K562 (cell line): ENCODE results near the gene C1orf74. TPM values are rescaled to one million over a fixed set of nuclear protein-coding genes. Genes with fewer than 3 reads are reported as not detected.

Experiments used
- DACH1 ChIP-seq: fragments of 450-650 bp; IDR thresholded peaks from 2 replicates; pipeline ENCODE4 v1.6.1; 2018; ENCODE audit not compliant: partially characterized antibody
- DPF2 ChIP-seq: fragments of 450-650 bp; IDR thresholded peaks from 2 replicates; pipeline ENCODE4 v1.6.1; 2016
- GTF3C2 ChIP-seq: IDR thresholded peaks from 3 replicates; pipeline ENCODE4 v1.6.1; 2011; ENCODE audit warnings: borderline replicate concordance, mild to moderate bottlenecking, moderate library complexity; ENCODE audit not compliant: insufficient read length; ENCODE audit errors: extremely low read depth
- HDAC3 ChIP-seq: fragments of 450-650 bp; IDR thresholded peaks from 2 replicates; pipeline ENCODE4 v1.6.1; 2018; ENCODE audit warnings: borderline replicate concordance, mild to moderate bottlenecking, moderate library complexity; ENCODE audit not compliant: partially characterized antibody
- ILF3 ChIP-seq: fragments of 450-650 bp; IDR thresholded peaks from 2 replicates; pipeline ENCODE4 v1.6.1; 2018; ENCODE audit warnings: antibody characterized with exemption, mild to moderate bottlenecking, moderate library complexity, borderline replicate concordance
- KDM2B ChIP-seq: fragments of 250-450 bp; sonication (Bioruptor Pico); IDR thresholded peaks from 2 replicates; pipeline ENCODE4 v1.8.0; 2021; ENCODE audit warnings: mild to moderate bottlenecking, moderate library complexity
- MCM2 ChIP-seq: fragments of 450-650 bp; IDR thresholded peaks from 2 replicates; pipeline ENCODE4 v1.6.1; 2017; ENCODE audit warnings: low read depth, mild to moderate bottlenecking
- MTA3 ChIP-seq: fragments of 450-650 bp; formaldehyde crosslinking; IDR thresholded peaks from 2 replicates; pipeline ENCODE4 v1.6.1; 2017; ENCODE audit warnings: mild to moderate bottlenecking, borderline replicate concordance
- PPARD ChIP-seq: fragments of 250-450 bp; sonication (Bioruptor Pico); IDR thresholded peaks from 2 replicates; pipeline ENCODE4 v1.8.0; 2022; ENCODE audit warnings: inconsistent platforms, mild to moderate bottlenecking, moderate library complexity
- SIRT6 ChIP-seq: IDR thresholded peaks from one replicate; pipeline ENCODE4 v1.6.1; 2012; ENCODE audit warnings: low read depth, mild to moderate bottlenecking, control low read depth, inconsistent platforms, low read length, moderate library complexity
- SLC30A9 ChIP-seq: fragments of 250-450 bp; sonication (Bioruptor Pico); IDR thresholded peaks from 2 replicates; pipeline ENCODE4 v1.8.0; 2022; ENCODE audit warnings: mild to moderate bottlenecking, moderate library complexity
- SREBF2 ChIP-seq: sonication (generic); formaldehyde crosslinking; IDR thresholded peaks from 2 replicates; pipeline ENCODE4 v1.4.0; 2020; ENCODE audit warnings: mild to moderate bottlenecking, missing genetic modification reagents
- TCF7L2 ChIP-seq: fragments of 150-350 bp; IDR thresholded peaks from 2 replicates; pipeline ENCODE4 v1.6.1; 2016; ENCODE audit warnings: low read depth, mild to moderate bottlenecking, low read length, moderate library complexity
- TEAD2 ChIP-seq: fragments of 450-650 bp; IDR thresholded peaks from 2 replicates; pipeline ENCODE4 v1.6.1; 2016; ENCODE audit warnings: missing genetic modification characterization, control low read depth, missing compliant biosample characterization
- TRIM28 ChIP-seq: fragments of 450-650 bp; IDR thresholded peaks from 2 replicates; pipeline ENCODE4 v1.6.1; 2017
- ZNF12 ChIP-seq: sonication (generic); formaldehyde crosslinking; IDR thresholded peaks from 2 replicates; pipeline ENCODE4 v1.4.0; 2020; ENCODE audit warnings: mild to moderate bottlenecking, missing genetic modification reagents
- ZNF699 ChIP-seq: fragments of 250-450 bp; sonication (Bioruptor Pico); IDR thresholded peaks from 2 replicates; pipeline ENCODE4 v1.8.0; 2021; ENCODE audit warnings: mild to moderate bottlenecking, moderate library complexity; ENCODE audit not compliant: insufficient replicate concordance
- ZNF717 ChIP-seq: fragments of 250-450 bp; sonication (Bioruptor Pico); IDR thresholded peaks from 2 replicates; pipeline ENCODE4 v1.5.0; 2021
- polyA plus RNA-seq, 8 experiments: library from polyadenylated mRNA; depleted of rRNA in 4 of 8; stranded (reverse) in 5 of 8; unstranded in 3 of 8; fragments of >200 nt; fragmentation: Nextera tagmentation in 2 of 8; fragmentation: Illumina TruSeq in 1 of 8; extraction: Ambion mirVana in 2 of 8; extraction: Trizol in 1 of 8; gene quantifications; 2 replicates each; pipeline versions ENCODE4 v1.2.1 to v1.2.3, GENCODE V29; 2011 to 2014; ENCODE audit warnings: inconsistent platforms in 1 of 8, missing spikeins in 1 of 8
- total RNA-seq, 7 experiments: library from RNA; depleted of rRNA in 6 of 7; stranded (reverse); fragments of >200 nt in 6 of 7; fragmentation: Illumina TruSeq in 2 of 7; extraction: Trizol in 2 of 7; gene quantifications; 2 replicates each; pipeline versions ENCODE4 v1.2.1 to v1.2.3, GENCODE V29; 2011 to 2021; ENCODE audit warnings: low replicate concordance in 1 of 7
- TF ChIP-seq, protein P1 (sequence below): fragments of 450-650 bp; IDR thresholded peaks from one replicate; pipeline ENCODE4 v1.6.1; 2018; ENCODE audit warnings: mild to moderate bottlenecking, moderate library complexity; ENCODE audit not compliant: partially characterized antibody
- TF ChIP-seq, protein P2 (sequence below): fragments of 450-650 bp; IDR thresholded peaks from 2 replicates; pipeline ENCODE4 v1.6.1; 2018; ENCODE audit warnings: mild to moderate bottlenecking, low read depth; ENCODE audit not compliant: partially characterized antibody
- TF ChIP-seq, protein P3 (sequence below): IDR thresholded peaks from 2 replicates; pipeline ENCODE4 v1.6.1; 2016; ENCODE audit warnings: missing genetic modification characterization, missing compliant biosample characterization

The C1orf74 gene
- total and polyA plus RNA-seq, 9 of the 15 experiments (the other 6 are each of a cell fraction or from before 2014, with no cell fraction given), result 4.0 to 7.6 (median 5.7) TPM

DNA sequence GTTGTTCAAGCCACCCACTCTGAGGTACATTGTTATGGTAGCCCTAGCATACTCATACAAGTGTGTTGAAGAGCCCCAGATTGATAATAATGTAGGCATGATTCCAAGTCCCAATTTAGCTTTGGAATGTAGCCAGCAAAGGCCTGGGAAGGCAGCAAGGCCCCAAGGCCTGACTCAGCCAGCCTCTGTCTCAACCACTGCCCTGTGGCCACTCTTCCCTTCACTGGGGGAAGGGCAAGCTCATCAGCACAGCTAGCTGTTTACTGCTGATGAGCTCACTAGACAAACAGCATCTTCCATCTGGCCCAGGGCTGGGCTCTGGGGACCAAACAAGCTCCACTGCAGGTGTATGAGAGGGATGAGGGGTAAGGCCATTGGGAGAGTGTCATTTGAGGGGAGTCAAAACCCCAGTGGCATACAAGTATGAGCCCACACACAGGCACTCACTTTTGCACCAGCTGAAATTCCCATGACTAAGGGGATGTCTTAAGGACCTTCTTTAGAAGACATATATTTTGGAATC lies 23.8 kb upstream of the C1orf74 start (continued):
- TF ChIP-seq, protein P1, sequence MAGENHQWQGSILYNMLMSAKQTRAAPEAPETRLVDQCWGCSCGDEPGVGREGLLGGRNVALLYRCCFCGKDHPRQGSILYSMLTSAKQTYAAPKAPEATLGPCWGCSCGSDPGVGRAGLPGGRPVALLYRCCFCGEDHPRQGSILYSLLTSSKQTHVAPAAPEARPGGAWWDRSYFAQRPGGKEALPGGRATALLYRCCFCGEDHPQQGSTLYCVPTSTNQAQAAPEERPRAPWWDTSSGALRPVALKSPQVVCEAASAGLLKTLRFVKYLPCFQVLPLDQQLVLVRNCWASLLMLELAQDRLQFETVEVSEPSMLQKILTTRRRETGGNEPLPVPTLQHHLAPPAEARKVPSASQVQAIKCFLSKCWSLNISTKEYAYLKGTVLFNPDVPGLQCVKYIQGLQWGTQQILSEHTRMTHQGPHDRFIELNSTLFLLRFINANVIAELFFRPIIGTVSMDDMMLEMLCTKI, result no peak
- TF ChIP-seq PPARD (CRISPR knock-in tag) (no peak), DACH1 (no peak), TCF7L2 (no peak), ZNF12 (CRISPR knock-in tag) (no peak; the same call in 1 of the 2 replicates), SREBF2 (CRISPR knock-in tag) (no peak), KDM2B (no peak), HDAC3 (no peak), ZNF699 (CRISPR knock-in tag) (no peak), TRIM28 (no peak), SLC30A9 (CRISPR knock-in tag) (no peak), ILF3 (no peak), ZNF717 (CRISPR knock-in tag) (no peak), SIRT6 (no peak), TEAD2 (tag) (no peak), DPF2 (peak; percentile 67), MTA3 (no peak), MCM2 (no peak), GTF3C2 (no peak)
- TF ChIP-seq, protein P2, sequence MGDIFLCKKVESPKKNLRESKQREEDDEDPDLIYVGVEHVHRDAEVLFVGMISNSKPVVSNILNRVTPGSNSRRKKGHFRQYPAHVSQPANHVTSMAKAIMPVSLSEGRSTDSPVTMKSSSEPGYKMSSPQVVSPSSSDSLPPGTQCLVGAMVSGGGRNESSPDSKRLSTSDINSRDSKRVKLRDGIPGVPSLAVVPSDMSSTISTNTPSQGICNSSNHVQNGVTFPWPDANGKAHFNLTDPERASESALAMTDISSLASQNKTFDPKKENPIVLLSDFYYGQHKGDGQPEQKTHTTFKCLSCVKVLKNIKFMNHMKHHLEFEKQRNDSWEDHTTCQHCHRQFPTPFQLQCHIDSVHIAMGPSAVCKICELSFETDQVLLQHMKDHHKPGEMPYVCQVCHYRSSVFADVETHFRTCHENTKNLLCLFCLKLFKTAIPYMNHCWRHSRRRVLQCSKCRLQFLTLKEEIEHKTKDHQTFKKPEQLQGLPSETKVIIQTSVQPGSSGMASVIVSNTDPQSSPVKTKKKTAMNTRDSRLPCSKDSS, result no peak
- TF ChIP-seq, protein P3, sequence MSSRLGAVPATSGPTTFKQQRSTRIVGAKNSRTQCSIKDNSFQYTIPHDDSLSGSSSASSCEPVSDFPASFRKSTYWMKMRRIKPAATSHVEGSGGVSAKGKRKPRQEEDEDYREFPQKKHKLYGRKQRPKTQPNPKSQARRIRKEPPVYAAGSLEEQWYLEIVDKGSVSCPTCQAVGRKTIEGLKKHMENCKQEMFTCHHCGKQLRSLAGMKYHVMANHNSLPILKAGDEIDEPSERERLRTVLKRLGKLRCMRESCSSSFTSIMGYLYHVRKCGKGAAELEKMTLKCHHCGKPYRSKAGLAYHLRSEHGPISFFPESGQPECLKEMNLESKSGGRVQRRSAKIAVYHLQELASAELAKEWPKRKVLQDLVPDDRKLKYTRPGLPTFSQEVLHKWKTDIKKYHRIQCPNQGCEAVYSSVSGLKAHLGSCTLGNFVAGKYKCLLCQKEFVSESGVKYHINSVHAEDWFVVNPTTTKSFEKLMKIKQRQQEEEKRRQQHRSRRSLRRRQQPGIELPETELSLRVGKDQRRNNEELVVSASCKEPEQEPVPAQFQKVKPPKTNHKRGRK (tag), result no peak
